Measurements from ENCODE around the gene CUL3.
"Not testable (repeated sequence)": the region's sequence is repeated elsewhere in the genome, so short reads cannot be mapped to it uniquely, and the experiment has no call there.

CUL3 gene

DNA sequence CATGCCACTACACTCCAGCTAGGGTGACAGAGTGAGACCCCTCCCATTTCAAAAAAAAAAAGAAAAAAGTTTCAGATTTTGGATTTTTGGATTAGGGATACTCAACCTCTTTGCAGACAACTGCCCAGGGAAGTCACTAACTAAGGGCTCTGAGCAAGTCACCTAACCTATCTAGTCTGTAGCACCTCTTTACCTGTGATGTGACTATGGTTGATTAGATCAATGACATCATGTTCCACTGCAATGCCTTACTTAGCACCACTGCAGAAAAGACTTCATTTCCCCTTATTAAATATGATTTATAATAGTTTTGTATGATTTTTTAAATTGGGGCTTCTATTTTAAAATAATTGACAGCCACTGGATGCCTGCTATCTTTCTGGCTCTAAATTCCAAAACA, 41.2 kb downstream of the CUL3 start:
- peaks cover 3% of the 10 kb centered on the region for H3K4me1 Mint-ChIP-seq

DNA sequence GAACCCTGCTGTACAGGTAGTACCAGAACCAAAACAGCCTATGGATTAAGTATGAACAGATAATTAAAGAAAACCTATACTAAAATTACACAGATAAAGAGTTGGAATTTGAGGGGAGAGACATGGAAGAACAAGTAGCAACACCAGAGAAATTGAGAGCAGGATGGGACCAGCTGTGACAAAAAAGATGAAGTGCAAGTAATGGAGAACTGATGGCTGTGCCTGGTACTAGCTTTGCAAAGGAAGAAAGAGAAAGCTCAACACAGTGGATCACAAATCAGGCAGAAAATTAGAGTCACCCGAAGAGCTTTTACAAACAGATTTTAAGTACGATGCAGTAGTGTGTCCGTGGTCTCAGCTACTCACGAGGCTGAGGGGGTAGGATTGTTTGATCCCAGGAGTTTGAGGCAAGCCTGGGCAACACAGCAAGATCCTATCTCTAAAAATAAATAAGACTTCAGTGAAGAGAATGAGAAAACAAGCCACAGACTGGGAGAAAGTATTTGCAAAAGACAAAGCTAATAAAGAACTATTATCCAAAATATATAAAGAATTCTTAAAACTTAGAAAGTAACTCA, 46.5 kb downstream of the CUL3 start:
- Mint-ChIP-seq H3K9me3 (no peaks in the 10 kb centered on the region), H3K36me3 (peaks cover 43% of the 10 kb centered on the region), H3K27ac (no peak overlapping the region), H3K4me1 (peaks cover 6% of the 10 kb centered on the region), H3K27me3 (no peaks in the 10 kb centered on the region), H3K4me3 (no peak overlapping the region)
- no peak for DNase-seq
- CTCF ChIA-PET = no interaction called here

More for the DNA sequence above, 41.2 kb downstream of the CUL3 start:
- CTCF ChIA-PET = no interaction called here
- Mint-ChIP-seq H3K4me3 (no peak overlapping the region), H3K27ac (no peak overlapping the region), H3K27me3 (no peaks in the 10 kb centered on the region), H3K9me3 (no peaks in the 10 kb centered on the region), H3K36me3 (peaks cover 45% of the 10 kb centered on the region)
- no peak for DNase-seq

DNA sequence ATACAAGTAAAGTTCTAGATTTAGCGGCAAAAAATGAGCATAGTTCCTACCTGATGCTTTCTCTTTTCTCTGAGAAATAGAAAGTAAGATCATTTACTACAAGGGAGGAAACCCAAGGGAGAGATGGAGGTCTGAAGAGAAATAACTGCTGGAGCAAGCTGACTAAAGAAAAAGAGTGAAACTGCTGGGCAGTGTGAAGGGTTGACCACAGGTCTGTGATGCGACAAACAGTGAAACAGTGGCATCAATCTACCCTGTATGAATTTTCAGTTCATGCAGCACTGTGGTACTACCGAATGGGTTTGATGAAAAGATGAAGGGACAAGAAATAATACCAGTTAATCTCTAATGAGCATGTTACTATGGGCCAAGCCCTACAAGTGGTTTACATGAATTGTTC, 52.2 kb downstream of the CUL3 start:
- no peak for DNase-seq
- H3K27ac Mint-ChIP-seq = no peak overlapping the region
- H3K9me3 Mint-ChIP-seq = no peaks in the 10 kb centered on the region
- no peaks in the 10 kb centered on the region for H3K27me3 Mint-ChIP-seq
- CTCF ChIA-PET = no interaction called here
- no peak overlapping the region for H3K4me3 Mint-ChIP-seq
- peaks cover 15% of the 10 kb centered on the region for H3K4me1 Mint-ChIP-seq
- peaks cover 43% of the 10 kb centered on the region for H3K36me3 Mint-ChIP-seq

GRCh38 chr2:224532441-224532840, 52.7 kb downstream of the CUL3 start:
- no peak for DNase-seq
- no peaks in the 10 kb centered on the region for H3K27me3 Mint-ChIP-seq
- no peaks in the 10 kb centered on the region for H3K9me3 Mint-ChIP-seq
- no peak overlapping the region for H3K4me3 Mint-ChIP-seq
- CTCF ChIA-PET = no interaction called here
- H3K27ac Mint-ChIP-seq = no peak overlapping the region
- H3K4me1 Mint-ChIP-seq = peaks cover 17% of the 10 kb centered on the region
- H3K36me3 Mint-ChIP-seq = peaks cover 43% of the 10 kb centered on the region

- peaks cover 51% of the 10 kb centered on the region for H3K4me1 Mint-ChIP-seq
- H3K27ac Mint-ChIP-seq = no peak overlapping the region
- CTCF ChIA-PET = no interaction called here
- no peaks in the 10 kb centered on the region for H3K27me3 Mint-ChIP-seq
- H3K9me3 Mint-ChIP-seq = no peaks in the 10 kb centered on the region
- no peak for DNase-seq
- peaks cover 42% of the 10 kb centered on the region for H3K36me3 Mint-ChIP-seq
- no peak overlapping the region for H3K4me3 Mint-ChIP-seq
Measured at GRCh38 chr2:224528171-224528570, 57.0 kb downstream of the CUL3 start.

DNA sequence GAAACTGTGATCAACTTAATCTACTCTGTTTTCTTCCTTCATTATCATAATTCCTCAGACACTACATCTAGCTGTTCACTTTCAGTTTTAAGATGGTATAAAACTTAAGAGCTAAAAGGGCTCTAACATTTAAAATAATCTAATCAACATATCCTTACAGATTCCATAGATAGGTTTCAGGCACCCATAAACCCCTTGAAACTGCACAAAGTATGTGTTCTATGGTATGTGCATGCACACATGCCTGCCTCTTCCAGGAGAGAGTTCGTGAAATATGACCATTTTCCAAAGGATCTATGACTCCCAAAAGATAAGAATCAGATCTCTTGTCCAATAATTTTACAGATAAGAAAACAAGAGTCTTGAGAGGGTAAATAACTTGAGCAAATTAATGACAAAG, 59.4 kb downstream of the CUL3 start:
- H3K27me3 Mint-ChIP-seq = no peaks in the 10 kb centered on the region
- H3K9me3 Mint-ChIP-seq = no peaks in the 10 kb centered on the region
- H3K36me3 Mint-ChIP-seq = peaks cover 25% of the 10 kb centered on the region
- CTCF ChIA-PET = no interaction called here
- H3K27ac Mint-ChIP-seq = no peak overlapping the region
- peaks cover 50% of the 10 kb centered on the region for H3K4me1 Mint-ChIP-seq
- no peak overlapping the region for H3K4me3 Mint-ChIP-seq
- DNase-seq = no peak

DNA sequence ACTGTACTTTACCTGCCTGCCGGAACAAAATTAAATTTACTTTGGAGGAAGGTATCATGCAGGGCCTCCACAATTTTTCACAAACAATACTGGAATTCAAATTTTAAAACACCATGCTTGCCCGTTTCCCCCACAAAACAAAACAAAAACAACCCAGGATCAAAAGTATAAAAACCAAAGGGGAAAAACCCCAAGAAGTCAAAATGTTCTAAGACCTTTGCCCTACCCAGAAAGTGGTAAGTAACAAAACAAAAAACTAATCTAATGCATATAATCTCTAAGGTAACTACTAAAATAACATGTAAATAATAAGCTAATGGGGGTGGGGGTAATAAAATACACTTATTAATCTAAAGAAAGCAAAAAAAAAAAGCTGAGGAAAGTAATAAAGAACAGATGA, 60.5 kb downstream of the CUL3 start:
- Mint-ChIP-seq H3K36me3 (peaks cover 28% of the 10 kb centered on the region), H3K4me1 (peaks cover 59% of the 10 kb centered on the region), H3K27ac (peak overlapping the region; percentile 86), H3K27me3 (no peaks in the 10 kb centered on the region), H3K9me3 (no peaks in the 10 kb centered on the region), H3K4me3 (no peak overlapping the region)
- DNase-seq = no peak
- CTCF ChIA-PET = no interaction called here

DNA sequence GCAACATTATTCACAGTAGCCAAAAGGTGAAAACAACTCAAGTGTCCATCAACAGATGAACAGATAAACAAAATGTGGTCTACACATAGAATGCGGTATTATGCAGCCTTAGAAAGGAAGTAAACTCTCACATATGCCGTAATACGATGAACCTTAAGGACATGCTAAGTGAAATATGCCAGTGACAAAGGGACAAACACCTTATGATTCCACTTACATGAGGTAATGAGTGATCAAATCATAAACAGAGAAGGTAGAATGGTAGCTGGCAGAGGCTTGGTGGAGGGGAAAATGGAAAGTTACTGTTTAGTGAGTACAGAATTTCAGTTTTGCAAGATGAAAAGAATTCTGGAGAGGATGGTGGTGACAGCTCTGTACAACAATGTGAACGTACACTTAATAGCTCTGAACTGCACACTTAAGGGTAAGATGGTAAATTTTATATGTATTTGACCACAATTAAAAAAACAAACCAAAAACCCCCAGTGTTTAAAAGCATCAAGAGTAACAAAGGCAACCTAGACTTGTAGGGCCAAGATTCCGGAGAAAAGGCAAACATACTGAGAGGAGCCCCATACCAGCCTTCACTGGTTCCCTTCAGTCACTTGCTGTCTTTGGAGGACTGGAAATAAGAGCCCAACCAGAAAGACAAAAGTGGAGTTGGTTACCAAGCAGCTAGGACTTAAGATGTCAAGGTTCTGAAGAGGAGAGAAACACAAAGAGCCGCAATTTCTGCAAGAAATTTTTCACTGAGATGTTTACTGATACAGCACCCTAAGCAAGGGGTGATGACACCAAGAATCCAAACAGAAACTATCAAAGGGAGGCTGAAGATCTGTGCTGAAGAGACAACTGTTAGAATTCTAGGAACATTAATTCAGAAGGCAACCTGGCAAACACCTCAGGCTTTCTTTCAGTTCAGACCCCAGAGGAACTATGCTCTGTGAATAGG, 61.3 kb downstream of the CUL3 start:
- Mint-ChIP-seq H3K9me3 (no peaks in the 10 kb centered on the region), H3K4me3 (peak overlapping the region; percentile 17), H3K27me3 (no peaks in the 10 kb centered on the region), H3K4me1 (peaks cover 58% of the 10 kb centered on the region), H3K36me3 (peaks cover 25% of the 10 kb centered on the region), H3K27ac (peak overlapping the region; percentile 86)
- CTCF ChIA-PET = interaction anchor here (1.1 kb wide), 1 partner anchor 12 kb away, joined by 3 read pairs; no protein-coding TSS in a partner anchor
- no peak for DNase-seq

DNA sequence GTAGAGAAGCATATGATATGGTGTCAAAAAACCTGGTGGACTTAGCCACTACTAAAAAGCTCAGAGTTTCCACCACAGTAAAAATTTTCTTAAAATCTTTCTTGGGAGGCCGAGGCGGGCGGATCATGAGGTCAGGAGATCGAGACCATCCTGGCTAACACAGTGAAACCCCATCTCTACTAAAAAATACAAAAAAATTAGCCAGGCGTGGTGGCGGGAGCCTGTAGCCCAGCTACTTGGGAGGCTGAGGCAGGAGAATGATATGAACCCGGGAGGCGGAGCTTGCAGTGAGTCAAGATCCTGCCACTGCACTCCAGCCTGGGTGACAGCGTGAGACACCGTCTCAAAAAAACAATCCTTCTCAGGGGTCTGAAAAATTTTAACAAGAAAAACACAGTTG, 62.7 kb downstream of the CUL3 start:
- CTCF ChIA-PET, H3K27ac Mint-ChIP-seq: not testable (repeated sequence)

GRCh38 chr2:224520064-224520463, 65.1 kb downstream of the CUL3 start:
- Mint-ChIP-seq H3K4me3 (no peak overlapping the region), H3K27me3 (no peaks in the 10 kb centered on the region)

More for the DNA sequence above, 62.7 kb downstream of the CUL3 start:
- Mint-ChIP-seq H3K36me3 (peaks cover 23% of the 10 kb centered on the region), H3K4me1 (peaks cover 57% of the 10 kb centered on the region)
- H3K9me3 Mint-ChIP-seq, H3K27me3 Mint-ChIP-seq, DNase-seq, H3K4me3 Mint-ChIP-seq: not testable (repeated sequence)

GRCh38 chr2:224518806-224519580, 66.2 kb downstream of the CUL3 start:
- CTCF ChIA-PET = no interaction called here
- Mint-ChIP-seq H3K27me3 (no peaks in the 10 kb centered on the region), H3K36me3 (peaks cover 27% of the 10 kb centered on the region), H3K27ac (peak overlapping the region; percentile 3), H3K4me1 (peaks cover 36% of the 10 kb centered on the region), H3K4me3 (no peak overlapping the region), H3K9me3 (no peaks in the 10 kb centered on the region)
- no peak for DNase-seq

More at GRCh38 chr2:224520064-224520463, 65.1 kb downstream of the CUL3 start:
- CTCF ChIA-PET = interaction anchor here (0.7 kb wide), 1 partner anchor 127 kb away, joined by 3 read pairs; no protein-coding TSS in a partner anchor
- Mint-ChIP-seq H3K4me1 (peaks cover 45% of the 10 kb centered on the region), H3K27ac (no peak overlapping the region), H3K9me3 (no peaks in the 10 kb centered on the region), H3K36me3 (peaks cover 27% of the 10 kb centered on the region)
- DNase-seq = peak; percentile 27

DNA sequence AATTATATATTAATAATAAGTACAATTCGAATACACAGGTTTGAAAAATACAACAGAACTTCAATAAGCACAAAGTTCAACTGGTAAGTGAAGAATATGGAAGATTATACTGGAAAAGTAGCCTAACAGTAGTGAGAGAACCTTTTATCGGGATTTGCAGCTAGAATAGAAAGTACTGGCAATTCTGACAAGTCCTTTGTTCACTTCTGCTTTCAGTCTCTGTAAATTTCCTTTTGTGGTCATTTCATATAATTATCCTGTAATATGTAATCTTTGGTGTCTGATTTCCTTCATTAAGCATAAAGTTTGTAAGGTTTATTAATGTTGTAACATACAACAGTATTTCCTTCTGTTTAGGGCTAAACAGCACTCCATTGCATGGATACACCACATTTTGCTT, 67.2 kb downstream of the CUL3 start:
- H3K4me3 Mint-ChIP-seq = no peak overlapping the region
- H3K36me3 Mint-ChIP-seq = peaks cover 27% of the 10 kb centered on the region
- no peak overlapping the region for H3K27ac Mint-ChIP-seq
- DNase-seq = no peak
- H3K4me1 Mint-ChIP-seq = peaks cover 25% of the 10 kb centered on the region
- H3K9me3 Mint-ChIP-seq = no peaks in the 10 kb centered on the region
- H3K27me3 Mint-ChIP-seq = no peaks in the 10 kb centered on the region
- CTCF ChIA-PET = no interaction called here

DNA sequence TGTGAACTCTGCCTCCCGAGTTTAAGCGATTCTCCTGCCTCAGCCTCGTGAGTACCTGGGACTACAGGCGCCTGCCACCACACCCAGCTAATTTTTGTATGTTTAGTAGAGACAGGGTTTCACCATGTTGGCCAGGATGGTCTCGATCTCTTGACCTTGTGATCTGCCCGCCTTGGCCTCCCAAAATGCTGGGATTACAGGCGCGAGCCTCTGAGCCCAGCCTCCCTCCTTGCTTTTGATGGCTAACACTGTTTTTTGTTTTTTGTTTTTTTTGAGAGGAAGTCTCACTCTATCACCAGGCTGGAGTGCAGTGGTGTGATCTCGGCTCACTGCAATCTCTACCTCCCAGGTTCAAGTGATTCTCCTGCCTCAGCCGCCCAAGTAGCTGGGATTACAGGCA, 68.8 kb downstream of the CUL3 start:
- peaks cover 21% of the 10 kb centered on the region for H3K4me1 Mint-ChIP-seq
- peaks cover 30% of the 10 kb centered on the region for H3K36me3 Mint-ChIP-seq
- H3K27ac Mint-ChIP-seq, H3K4me3 Mint-ChIP-seq, H3K27me3 Mint-ChIP-seq, CTCF ChIA-PET, DNase-seq, H3K9me3 Mint-ChIP-seq: not testable (repeated sequence)

GRCh38 chr2:224513991-224514390, 71.2 kb downstream of the CUL3 start:
- Mint-ChIP-seq H3K4me3 (no peak overlapping the region), H3K36me3 (peaks cover 32% of the 10 kb centered on the region), H3K27ac (no peak overlapping the region), H3K9me3 (no peaks in the 10 kb centered on the region), H3K27me3 (no peaks in the 10 kb centered on the region), H3K4me1 (peaks cover 18% of the 10 kb centered on the region)
- CTCF ChIA-PET = no interaction called here
- no peak for DNase-seq
